PC-9 (cell line): ENCODE data around the gene TPPP. TPM values are rescaled to one million over a fixed set of nuclear protein-coding genes. Genes with fewer than 3 reads are reported as not detected.

Source experiments
- BruUV-seq: library from RNA; stranded (reverse); fragments of 400-500 nt; replicated peaks from 2 replicates; lab custom pipeline; 2021; lab: Mats Ljungman, UMichigan
- CTCF ChIA-PET: fragments of 300-600 bp; sonication (Branson Sonifier 250); formaldehyde crosslinking; loops from one replicate; lab custom pipeline; 2022; ENCODE audit warnings: antibody characterized with exemption; lab: Charles Lee
- POLR2A ChIA-PET: fragments of 300-600 bp; sonication (Branson Sonifier 250); formaldehyde crosslinking; loops from one replicate; lab custom pipeline; 2022; ENCODE audit warnings: antibody characterized with exemption; ENCODE audit not compliant: unreplicated experiment; lab: Charles Lee
- DNase-seq, 2 experiments: peaks; one replicate each; pipeline versions ENCODE4 v3.0.0 to v3.0.0-alpha.2; 2015 to 2022; ENCODE audit warnings: mixed read lengths in 1 of 2
- H2AFZ ChIP-seq: fragments of 200-600 bp; sonication (generic); 2 replicates; pipeline ENCODE4 v1.8.1; 2017; ENCODE audit warnings: antibody characterized with exemption
- H3F3A ChIP-seq: fragments of 200-600 bp; sonication (generic); 2 replicates; pipeline ENCODE4 v1.8.1; 2017; ENCODE audit warnings: antibody characterized with exemption, mild to moderate bottlenecking, low read depth; ENCODE audit not compliant: insufficient read depth
- H3K27ac ChIP-seq: fragments of 200-600 bp; sonication (generic); 2 replicates; pipeline ENCODE4 v1.6.1; 2016; ENCODE audit warnings: mixed run types
- H3K27me3 ChIP-seq: fragments of 200-600 bp; sonication (generic); 2 replicates; pipeline ENCODE4 v1.6.1; 2016; ENCODE audit warnings: low read depth, mixed run types; ENCODE audit not compliant: insufficient read depth
- H3K36me3 ChIP-seq: fragments of 200-600 bp; sonication (generic); 2 replicates; pipeline ENCODE4 v1.6.1; 2016; ENCODE audit warnings: low read depth, mixed run types
- H3K4me1 ChIP-seq: fragments of 200-600 bp; sonication (generic); replicated peaks from 2 replicates; pipeline ENCODE4 v1.6.1; 2016; ENCODE audit warnings: mixed run types; ENCODE audit not compliant: insufficient read depth
- H3K4me2 ChIP-seq: fragments of 200-600 bp; sonication (generic); 2 replicates; pipeline ENCODE4 v1.6.1; 2017; ENCODE audit warnings: mixed run types
- H3K4me3 ChIP-seq: fragments of 200-600 bp; sonication (generic); 2 replicates; pipeline ENCODE4 v1.6.1; 2016; ENCODE audit warnings: mixed run types
- H3K79me2 ChIP-seq: fragments of 200-600 bp; sonication (generic); 2 replicates; pipeline ENCODE4 v1.6.1; 2017; ENCODE audit warnings: low read depth, mixed run types
- H3K9me2 ChIP-seq: fragments of 200-600 bp; sonication (generic); 2 replicates; pipeline ENCODE4 v1.8.1; 2017; ENCODE audit warnings: mild to moderate bottlenecking; ENCODE audit not compliant: insufficient read depth
- H3K9me3 ChIP-seq: fragments of 200-600 bp; sonication (generic); 2 replicates; pipeline ENCODE4 v1.8.1; 2016; ENCODE audit warnings: low read depth; ENCODE audit not compliant: insufficient read depth
- H4K20me1 ChIP-seq: fragments of 200-600 bp; sonication (generic); 2 replicates; pipeline ENCODE4 v1.8.1; 2017; ENCODE audit not compliant: insufficient read depth
- EZH2 ChIP-seq: fragments of 200-600 bp; sonication (generic); IDR thresholded peaks from 2 replicates; pipeline ENCODE4 v1.8.0; 2017; ENCODE audit warnings: antibody characterized with exemption, low read depth
- intact Hi-C: fragments of 100-400 bp; cut with micrococcal nuclease; formaldehyde crosslinking; loops from one replicate; pipeline ENCODE4 v1.10.0; 2022; ENCODE audit not compliant: unreplicated experiment
- total RNA-seq: library from RNA; stranded (reverse); gene quantifications from 2 replicates; pipeline ENCODE4 v1.2.3, GENCODE V29; 2021
- TF ChIP-seq, protein P1 (sequence below): fragments of 200-600 bp; sonication (generic); conservative IDR thresholded peaks from 2 replicates; pipeline ENCODE4 v1.6.1; 2017; ENCODE audit warnings: mixed run types, antibody characterized with exemption, mild to moderate bottlenecking, moderate library complexity

TPPP gene
- total RNA-seq, 1 experiment from 2014 or later, result 0.17 TPM

DNA sequence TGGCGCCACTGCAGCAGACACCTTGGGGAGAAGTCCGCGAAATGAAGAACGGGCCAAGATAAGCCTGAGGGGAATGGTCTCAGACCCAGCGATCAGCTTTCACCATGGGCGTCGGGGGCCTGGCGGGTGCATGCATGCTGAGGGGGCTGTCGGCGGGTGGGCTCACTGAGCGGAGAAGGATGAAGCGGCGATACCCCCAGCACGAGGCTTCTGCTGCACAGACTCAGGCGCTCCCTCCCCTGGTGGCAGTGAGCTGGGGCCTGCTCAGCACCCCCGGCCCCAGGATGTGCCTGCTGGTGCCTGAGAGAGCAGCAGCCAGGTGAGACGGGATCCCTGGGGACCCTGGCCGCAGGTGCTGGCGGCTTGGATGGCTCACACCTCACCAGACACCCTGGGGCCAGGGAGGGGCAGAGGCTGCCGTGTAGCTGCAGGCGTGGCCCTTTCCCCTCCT is 49.8 kb downstream of the TPPP start:
- no peak for DNase-seq
- ChIA-PET POLR2A (no interaction called here), CTCF (no interaction called here)
- H3K36me3 ChIP-seq, result peaks cover 29% of the 10 kb centered on the region
- peaks cover 15% of the 10 kb centered on the region for H3F3A ChIP-seq
- H3K9me2 ChIP-seq, result no peaks in the 10 kb centered on the region
- TF ChIP-seq, protein P1, sequence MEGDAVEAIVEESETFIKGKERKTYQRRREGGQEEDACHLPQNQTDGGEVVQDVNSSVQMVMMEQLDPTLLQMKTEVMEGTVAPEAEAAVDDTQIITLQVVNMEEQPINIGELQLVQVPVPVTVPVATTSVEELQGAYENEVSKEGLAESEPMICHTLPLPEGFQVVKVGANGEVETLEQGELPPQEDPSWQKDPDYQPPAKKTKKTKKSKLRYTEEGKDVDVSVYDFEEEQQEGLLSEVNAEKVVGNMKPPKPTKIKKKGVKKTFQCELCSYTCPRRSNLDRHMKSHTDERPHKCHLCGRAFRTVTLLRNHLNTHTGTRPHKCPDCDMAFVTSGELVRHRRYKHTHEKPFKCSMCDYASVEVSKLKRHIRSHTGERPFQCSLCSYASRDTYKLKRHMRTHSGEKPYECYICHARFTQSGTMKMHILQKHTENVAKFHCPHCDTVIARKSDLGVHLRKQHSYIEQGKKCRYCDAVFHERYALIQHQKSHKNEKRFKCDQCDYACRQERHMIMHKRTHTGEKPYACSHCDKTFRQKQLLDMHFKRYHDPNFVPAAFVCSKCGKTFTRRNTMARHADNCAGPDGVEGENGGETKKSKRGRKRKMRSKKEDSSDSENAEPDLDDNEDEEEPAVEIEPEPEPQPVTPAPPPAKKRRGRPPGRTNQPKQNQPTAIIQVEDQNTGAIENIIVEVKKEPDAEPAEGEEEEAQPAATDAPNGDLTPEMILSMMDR, result no peak
- no peak for TF ChIP-seq EZH2
- no peaks in the 10 kb centered on the region for H3K27me3 ChIP-seq
- no peak overlapping the region for H3K4me2 ChIP-seq
- H3K27ac ChIP-seq, result no peak overlapping the region
- no TSS peak for BruUV-seq
- H3K79me2 ChIP-seq, result no peaks in the 10 kb centered on the region
- intact Hi-C loops, result no loop called here
- no peaks in the 10 kb centered on the region for H3K4me1 ChIP-seq
- H4K20me1 ChIP-seq, result peaks cover 6% of the 10 kb centered on the region
- H3K4me3 ChIP-seq, result no peak overlapping the region
- H2AFZ ChIP-seq, result no peak overlapping the region
- peaks cover 9% of the 10 kb centered on the region for H3K9me3 ChIP-seq

DNA sequence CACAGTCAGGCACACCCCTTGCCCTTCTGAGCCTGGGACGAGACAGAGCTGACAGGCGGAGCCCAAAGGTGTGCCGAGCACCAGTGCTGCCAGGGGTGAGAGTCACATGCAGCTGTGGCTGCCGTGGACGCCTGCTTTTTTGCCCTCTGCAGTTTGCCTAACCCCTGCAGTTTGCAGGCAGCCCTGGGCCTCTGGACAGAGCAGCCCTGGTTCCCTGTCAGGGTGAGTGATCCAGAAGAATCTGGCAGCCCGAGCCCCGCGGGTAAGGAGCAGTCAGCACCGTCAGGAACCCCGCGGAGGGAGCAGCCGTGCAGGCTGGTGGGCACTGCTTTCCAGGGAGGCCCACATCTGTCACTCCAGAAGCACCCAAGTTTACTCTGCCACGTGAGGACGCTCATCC is 50.7 kb downstream of the TPPP start:
- no TSS peak for BruUV-seq
- no peak for DNase-seq
- Histone ChIP-seq H3K4me1 (no peaks in the 10 kb centered on the region), H3K4me3 (no peak overlapping the region), H4K20me1 (peaks cover 6% of the 10 kb centered on the region), H3K4me2 (no peak overlapping the region), H3K9me2 (no peaks in the 10 kb centered on the region), H3K27me3 (no peaks in the 10 kb centered on the region), H3K79me2 (no peaks in the 10 kb centered on the region), H2AFZ (no peak overlapping the region), H3F3A (peaks cover 8% of the 10 kb centered on the region), H3K9me3 (peaks cover 3% of the 10 kb centered on the region; the same call in 1 of the 2 replicates), H3K36me3 (peaks cover 24% of the 10 kb centered on the region), H3K27ac (no peak overlapping the region)
- POLR2A ChIA-PET, result no interaction called here
- intact Hi-C loops, result no loop called here
- TF ChIP-seq, protein P1, result no peak
- TF ChIP-seq EZH2, result no peak
- CTCF ChIA-PET, result interaction anchor here (0.5 kb wide), 1 partner anchor 721 kb away, joined by 3 read pairs; no protein-coding TSS in a partner anchor

DNA sequence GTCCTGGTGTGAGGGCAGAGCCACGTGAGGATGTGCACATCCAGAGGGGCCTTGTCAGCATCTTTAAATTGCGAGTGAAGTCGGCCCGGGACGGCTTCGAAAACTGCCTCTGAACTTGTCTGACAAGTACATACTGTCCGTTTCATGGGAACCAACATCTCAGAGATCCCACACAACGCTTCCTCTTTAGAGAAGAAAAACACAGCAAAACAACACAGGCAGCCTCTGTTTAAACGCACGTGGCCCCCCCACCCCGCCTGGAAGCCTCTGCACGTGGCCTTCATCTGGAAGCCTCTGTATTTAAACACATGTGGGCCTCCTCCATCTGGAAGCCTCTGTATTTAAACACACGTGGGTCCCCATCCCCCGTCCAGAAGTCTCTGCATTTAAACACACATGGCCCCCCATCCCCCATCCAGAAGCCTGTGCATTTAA is 51.8 kb downstream of the TPPP start:
- intact Hi-C loops, result no loop called here
- no peak overlapping the region for H3K4me2 ChIP-seq
- no TSS peak for BruUV-seq
- ChIA-PET POLR2A (no interaction called here), CTCF (no interaction called here)
- peaks cover 19% of the 10 kb centered on the region for H3K36me3 ChIP-seq
- H3K27ac ChIP-seq, result no peak overlapping the region
- no peaks in the 10 kb centered on the region for H3K79me2 ChIP-seq
- no peaks in the 10 kb centered on the region for H3K27me3 ChIP-seq
- H3K9me3 ChIP-seq, result no peaks in the 10 kb centered on the region
- no peaks in the 10 kb centered on the region for H3K4me1 ChIP-seq
- H3F3A ChIP-seq, result no peaks in the 10 kb centered on the region
- TF ChIP-seq EZH2, result no peak
- TF ChIP-seq, protein P1, result no peak
- no peaks in the 10 kb centered on the region for H3K9me2 ChIP-seq
- H2AFZ ChIP-seq, result no peak overlapping the region
- H4K20me1 ChIP-seq, result peaks cover 9% of the 10 kb centered on the region
- no peak for DNase-seq
- no peak overlapping the region for H3K4me3 ChIP-seq
